GM12891 (cell line): ENCODE data around the gene PHRF1.

Experiments used
- DNase-seq: peaks from one replicate; pipeline ENCODE4 v3.0.0; 2011; ENCODE audit warnings: low spot score; ENCODE audit not compliant: insufficient read length
- FAIRE-seq: peaks from 2 replicates; lab custom pipeline; 2011; peaks lifted over from hg19 to GRCh38; lab: Jason Lieb, UNC
- PAX5 ChIP-seq: IDR thresholded peaks from 2 replicates; pipeline ENCODE4 v1.6.1; 2011; ENCODE audit warnings: low read length, moderate library complexity, mild to moderate bottlenecking; ENCODE audit not compliant: insufficient read depth, severe bottlenecking
- POLR2A ChIP-seq: IDR thresholded peaks from 2 replicates; pipeline ENCODE4 v1.6.1; 2011; ENCODE audit warnings: low read depth, low read length, control low read depth
- POLR2AphosphoS5 ChIP-seq: IDR thresholded peaks from 2 replicates; pipeline ENCODE4 v1.6.1; 2011; ENCODE audit warnings: low read depth, low read length, control low read depth
- POU2F2 ChIP-seq: IDR thresholded peaks from 2 replicates; pipeline ENCODE4 v1.6.1; 2011; ENCODE audit warnings: low read depth, mild to moderate bottlenecking, control low read depth, low read length, moderate library complexity
- SPI1 ChIP-seq: IDR thresholded peaks from 2 replicates; pipeline ENCODE4 v1.6.1; 2011; ENCODE audit warnings: low read depth, low read length, control low read depth
- TAF1 ChIP-seq: IDR thresholded peaks from 2 replicates; pipeline ENCODE4 v1.6.1; 2011; ENCODE audit warnings: low read depth, low read length, control low read depth

Gene PHRF1

DNA sequence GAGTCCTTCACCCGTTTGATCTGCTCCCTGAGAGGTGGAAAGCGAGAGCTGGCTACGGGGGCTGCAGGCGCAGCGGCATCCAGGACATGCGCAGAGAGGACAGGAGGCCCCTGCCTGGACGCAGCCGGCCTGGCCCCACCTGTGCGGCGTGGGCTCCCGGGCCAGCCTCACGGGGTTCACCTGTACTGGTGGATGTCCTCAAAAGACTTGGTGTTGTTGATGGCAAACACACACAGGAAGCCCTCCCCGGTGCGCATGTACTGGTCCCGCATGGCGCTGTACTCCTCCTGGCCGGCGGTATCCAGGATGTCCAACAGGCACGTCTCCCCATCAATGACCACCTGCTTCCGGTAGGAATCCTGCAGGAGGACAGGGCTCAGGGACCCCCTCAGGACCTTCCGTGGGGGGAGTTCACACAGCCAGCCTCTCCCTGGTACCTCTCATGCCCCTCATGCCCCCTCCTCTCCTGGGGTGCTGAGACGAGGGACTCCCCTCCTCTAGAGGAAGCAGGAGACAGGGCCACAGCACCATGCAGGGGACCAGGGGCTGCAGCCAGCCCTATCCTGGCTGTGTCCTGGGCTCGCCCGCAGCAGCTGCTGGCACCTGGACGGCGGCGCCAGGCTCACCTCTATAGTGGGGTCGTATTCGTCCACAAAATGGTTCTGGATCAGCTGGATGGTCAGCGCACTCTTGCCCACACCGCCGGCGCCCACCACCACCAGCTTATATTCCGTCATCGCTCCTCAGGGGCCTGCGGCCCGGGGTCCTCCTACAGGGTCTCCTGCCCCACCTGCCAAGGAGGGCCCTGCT, 42.5 kb upstream of the PHRF1 start:
- TF ChIP-seq POLR2AphosphoS5 = no peak
- TF ChIP-seq POLR2A = no peak
- TF ChIP-seq TAF1 = no peak
- TF ChIP-seq POU2F2 = no peak
- no peak for TF ChIP-seq SPI1
- TF ChIP-seq PAX5 = no peak
- no peak for FAIRE-seq
- no peak for DNase-seq

DNA sequence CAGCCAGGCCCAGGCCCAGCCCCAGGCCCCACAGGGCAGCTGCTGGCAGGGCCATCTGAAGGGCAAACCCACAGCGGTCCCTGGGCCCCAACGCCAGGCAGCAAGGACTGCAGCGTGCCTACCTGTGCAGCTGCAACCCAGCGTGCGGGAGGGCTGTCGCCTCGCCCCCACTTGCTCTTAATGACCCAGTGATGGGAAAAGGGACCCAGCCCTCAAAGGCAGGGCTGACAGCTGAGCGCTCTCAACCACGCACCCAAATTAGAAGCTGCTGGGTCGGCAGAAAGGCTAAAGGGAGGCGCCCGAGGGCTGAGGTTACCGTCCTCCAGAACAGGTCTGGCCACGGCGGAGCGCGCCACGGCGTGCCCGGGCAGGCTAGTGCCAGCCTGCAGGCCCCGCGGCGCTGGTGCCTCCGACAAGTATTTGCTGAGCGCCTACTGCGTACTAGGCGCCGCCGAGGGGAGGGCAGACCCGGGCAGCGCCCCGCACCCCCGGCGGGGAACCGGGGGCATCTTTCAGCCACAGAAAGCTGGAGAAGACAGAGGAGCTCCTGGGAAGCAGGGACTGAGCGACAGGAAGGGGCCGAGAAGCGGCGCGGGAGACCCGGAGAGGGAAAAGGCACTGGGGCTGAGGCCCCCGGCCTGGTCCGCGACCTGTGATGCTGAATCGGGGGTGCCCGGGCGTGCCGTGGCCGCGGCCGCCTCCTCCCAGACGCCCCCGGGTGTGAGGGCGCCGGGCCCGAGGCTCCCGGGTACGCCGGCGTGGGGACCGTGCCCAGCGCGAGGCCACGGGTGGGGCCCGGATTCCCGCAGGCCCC, 41.7 kb upstream of the PHRF1 start:
- DNase-seq = no peak
- peak; percentile 40 for FAIRE-seq
- TF ChIP-seq SPI1 = no peak
- no peak for TF ChIP-seq PAX5
- TF ChIP-seq POU2F2 = no peak
- no peak for TF ChIP-seq TAF1
- no peak for TF ChIP-seq POLR2AphosphoS5
- no peak for TF ChIP-seq POLR2A

DNA sequence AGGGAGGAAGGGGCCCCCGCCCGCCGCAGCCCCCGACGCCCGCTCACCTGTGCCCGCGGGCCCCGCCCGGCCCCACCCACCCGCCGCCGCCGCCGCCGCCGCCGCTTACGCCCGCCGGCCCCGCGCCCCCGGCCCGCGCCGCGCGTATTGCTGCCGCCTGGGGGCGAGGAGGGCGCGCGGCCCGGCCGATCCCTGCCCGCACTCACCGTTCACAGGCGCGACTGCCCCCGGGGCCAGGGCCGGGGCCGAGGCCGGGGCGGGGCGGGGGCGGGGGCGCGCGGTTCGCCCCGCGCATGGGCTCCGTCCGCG, 41.1 kb upstream of the PHRF1 start:
- TF ChIP-seq POLR2AphosphoS5 (no peak), TAF1 (no peak), POU2F2 (no peak), POLR2A (no peak), SPI1 (no peak), PAX5 (no peak)
- no peak for DNase-seq
- FAIRE-seq = no peak

DNA sequence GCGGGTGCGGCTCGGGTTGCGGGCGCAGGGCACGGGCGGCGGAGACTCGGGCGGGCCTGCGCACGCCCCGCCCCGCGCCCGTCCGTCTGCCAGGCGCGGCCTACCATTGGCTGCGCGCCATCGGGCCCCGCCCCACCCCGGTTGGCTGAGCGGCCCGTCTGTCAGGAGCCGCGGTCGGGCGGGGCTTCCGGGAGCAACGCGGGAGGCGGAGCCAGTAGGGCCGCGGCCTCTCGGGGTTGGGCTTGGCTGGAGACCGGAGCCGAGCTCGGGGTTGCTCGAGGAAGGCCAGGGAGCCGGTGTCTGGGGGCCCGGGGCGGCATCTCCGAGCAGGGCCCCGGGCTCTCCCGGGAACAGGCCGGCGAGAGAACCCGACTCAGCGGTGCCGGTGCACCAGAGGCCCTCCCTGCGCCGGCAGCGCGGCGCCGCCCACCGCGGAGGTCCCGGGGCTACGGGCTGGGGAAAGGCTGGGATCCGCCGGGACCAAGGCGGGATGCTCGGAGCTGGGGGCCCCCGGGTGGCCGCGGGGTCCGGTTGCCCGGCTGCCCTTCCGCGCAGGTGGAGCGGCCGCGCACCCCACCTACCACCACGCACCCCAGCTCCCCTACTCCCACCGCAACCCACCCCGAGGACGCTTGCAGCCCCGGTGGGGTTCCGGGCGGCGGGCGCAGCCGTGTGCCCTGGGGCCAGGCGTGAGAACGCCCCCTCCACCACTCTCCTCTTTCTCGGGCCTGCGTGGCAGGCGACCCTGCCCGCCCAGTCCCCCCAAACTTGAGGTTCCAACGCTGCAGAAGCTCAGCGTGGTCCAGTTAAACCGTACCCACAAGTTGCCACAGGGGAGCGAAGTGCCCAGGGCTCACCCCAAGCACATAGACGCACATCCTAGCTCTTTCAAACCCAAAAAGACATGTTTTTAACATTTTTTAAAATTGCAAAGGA, 40.5 kb upstream of the PHRF1 start, which contains the start of gene HRAS:
TSS of gene HRAS (minus strand) at position 58 of the 936 bp plus-strand sequence.
- TF ChIP-seq POLR2AphosphoS5 (no peak), POU2F2 (no peak), PAX5 (no peak)
- DNase-seq = peak; percentile 100
- peak; percentile 98 for FAIRE-seq

DNA sequence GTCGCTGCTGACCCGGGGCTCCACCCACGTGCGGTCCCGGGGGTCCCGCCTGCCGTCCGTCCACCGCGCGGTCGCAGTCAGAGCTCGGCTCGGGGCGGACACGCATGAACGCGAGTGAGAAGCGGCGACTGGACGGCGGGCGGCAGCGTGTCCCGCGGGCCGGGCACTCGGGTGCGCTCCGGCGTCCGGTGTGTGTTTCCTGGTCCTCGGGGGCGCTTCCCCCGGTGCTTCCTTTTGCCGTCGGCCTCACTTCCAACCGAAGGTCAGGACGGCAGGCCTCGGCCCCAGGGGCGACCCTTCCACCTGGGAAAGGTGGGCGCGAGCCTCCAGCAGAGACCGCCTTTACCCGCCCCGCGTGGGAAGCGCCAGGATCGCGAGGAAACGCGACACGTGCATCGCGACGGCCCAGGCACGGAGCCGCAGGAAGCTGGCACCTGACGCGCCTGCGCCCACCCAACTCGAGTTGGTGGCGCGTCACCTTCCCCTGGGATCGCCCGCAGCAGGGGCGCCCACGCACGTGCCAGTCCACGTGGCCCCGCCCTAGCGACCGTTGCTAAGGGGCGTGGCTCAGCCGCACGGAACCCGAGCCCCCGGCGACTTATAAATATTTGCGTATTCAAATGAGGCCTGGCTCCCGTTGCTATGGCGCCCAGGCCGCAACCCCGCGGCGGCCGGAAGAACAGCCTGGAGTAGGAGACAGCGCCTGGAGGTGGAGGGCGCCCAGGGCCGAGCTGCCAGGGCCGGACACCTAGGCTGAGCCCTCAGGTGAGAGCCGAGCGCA, 39.2 kb upstream of the PHRF1 start, which contains the start of gene LRRC56:
TSS of gene LRRC56 (plus strand) at position 687 of the 781 bp plus-strand sequence. CDS start 3,158 bp downstream, outside the sequence.
- FAIRE-seq (peak; percentile 100), DNase-seq (peak; percentile 99)
- peak; percentile 51 for TF ChIP-seq PAX5
- peak; percentile 94 for TF ChIP-seq POU2F2
- no peak for TF ChIP-seq SPI1

DNA sequence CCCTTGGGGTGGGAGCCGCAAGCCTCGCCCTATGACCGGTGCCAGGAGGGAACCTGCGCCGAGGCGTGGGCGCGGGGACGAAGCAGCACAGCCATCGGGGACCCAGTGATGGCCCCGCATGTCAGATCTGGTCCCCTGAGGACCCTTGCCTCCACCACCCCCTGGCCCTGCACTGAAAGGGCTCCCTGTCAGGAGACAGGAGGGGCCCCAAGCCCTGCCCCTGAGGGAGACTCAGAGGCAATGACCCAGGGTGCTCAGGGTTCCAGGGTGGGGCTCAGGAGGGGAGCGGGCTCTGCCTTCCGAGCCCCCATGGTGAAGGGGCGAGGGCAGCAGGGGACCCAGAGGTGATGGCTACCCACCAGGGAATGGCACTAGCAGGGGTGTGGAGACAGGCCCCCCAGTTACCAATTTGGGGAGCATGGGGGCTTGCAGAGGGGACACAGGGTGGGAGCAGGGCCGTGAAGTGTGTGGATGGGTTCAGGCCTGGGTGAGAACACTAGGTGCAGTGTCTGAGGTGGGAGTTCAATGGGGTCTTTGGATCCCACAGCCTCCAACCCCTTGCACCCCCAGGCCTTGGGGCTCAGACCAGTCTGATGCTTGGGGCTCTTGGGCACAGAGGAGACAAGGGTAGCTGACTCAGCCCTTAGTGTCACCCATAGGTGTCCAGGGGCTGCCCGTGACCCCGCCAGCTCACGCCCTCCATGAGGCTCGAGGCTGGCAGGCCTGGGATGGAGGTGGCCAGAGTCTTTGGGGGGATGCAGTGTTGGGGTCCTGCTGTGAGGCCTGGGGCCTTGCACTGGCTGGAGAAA, 38.4 kb upstream of the PHRF1 start:
- no peak for TF ChIP-seq POU2F2
- no peak for TF ChIP-seq SPI1
- no peak for TF ChIP-seq TAF1
- TF ChIP-seq POLR2A = no peak
- no peak for TF ChIP-seq PAX5
- TF ChIP-seq POLR2AphosphoS5 = no peak
- DNase-seq (no peak), FAIRE-seq (no peak)

DNA sequence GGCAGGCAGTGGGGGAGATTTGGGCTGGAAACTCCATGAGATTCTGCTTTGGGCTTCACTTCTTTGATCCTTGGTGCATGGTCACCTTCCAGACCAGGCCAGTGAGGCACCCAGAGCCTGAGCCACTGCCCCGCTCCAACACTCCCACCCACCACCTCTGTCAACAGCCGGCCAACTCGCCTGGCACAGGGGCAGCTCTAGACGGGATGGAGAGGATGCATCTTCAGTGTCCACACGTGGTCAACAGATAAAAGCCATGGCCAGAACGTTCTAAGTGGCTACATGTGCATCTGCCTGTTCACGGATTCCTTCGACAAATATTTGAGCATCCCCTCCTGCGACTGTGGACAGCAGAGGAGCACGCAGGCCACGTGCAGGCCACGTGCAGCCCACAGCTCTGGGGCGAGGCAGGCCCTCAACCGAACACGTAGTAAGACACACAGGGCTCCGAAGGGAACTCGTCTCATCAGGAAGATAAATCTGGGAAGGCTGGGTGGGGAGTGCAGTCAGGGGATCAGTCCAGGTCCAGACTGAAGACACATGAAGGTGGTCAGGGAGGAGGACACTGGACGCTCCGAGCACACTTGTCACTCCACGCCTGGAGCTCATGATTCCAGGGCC, 37.7 kb upstream of the PHRF1 start:
- no peak for TF ChIP-seq POLR2A
- TF ChIP-seq POU2F2 = no peak
- TF ChIP-seq PAX5 = no peak
- no peak for TF ChIP-seq POLR2AphosphoS5
- FAIRE-seq (peak; percentile 76), DNase-seq (no peak)

DNA sequence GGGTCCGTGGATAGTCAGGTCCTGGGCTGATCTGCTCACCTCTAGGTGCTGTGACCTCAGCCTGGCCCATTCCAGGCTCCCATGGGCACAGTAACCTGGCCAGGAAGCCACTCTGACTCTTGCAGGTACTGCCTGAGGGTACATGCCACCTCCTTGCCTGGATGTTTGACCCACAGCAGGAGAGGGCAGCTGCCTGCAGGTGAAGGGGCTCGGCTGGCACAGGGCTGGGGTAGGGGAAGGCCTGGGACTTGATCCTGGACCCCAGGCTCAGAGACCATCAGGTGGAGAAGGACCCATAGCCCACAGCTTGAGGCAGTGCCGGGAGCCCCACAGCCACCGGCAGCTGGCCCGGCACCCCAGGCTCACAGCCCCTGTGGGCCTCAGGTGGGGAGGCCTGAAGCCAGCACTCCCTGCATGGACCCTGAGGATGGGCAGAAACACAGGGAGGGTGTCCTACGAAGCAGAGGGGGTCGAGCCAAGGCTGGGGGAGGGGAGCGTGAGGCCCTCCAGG, 36.2 kb upstream of the PHRF1 start:
- FAIRE-seq (no peak), DNase-seq (no peak)
- TF ChIP-seq POU2F2 = no peak
- no peak for TF ChIP-seq POLR2A
- TF ChIP-seq POLR2AphosphoS5 = no peak
- no peak for TF ChIP-seq PAX5
- TF ChIP-seq TAF1 = no peak
- no peak for TF ChIP-seq SPI1
